Psoas muscle (tissue), 8 donors: ENCODE data around the gene TRABD. TPM values are rescaled to one million over a fixed set of nuclear protein-coding genes. Genes with fewer than 3 reads are reported as not detected.

Source experiments
- ATAC-seq, 4 donors: fragments of 200-7000 bp; cut with Tn5 transposase; one replicate each; pipeline ENCODE4 v1.9.1; 2020; ENCODE audit warnings: moderate library complexity in 3 of 4, mild to moderate bottlenecking in 2 of 4
- DNase-seq, 2 donors: peaks; one replicate each; pipeline ENCODE4 v3.0.0-alpha.2; 2020
- H3K27ac ChIP-seq: fragments of 200-600 bp; one replicate; pipeline ENCODE4 v1.8.0; 2022
- H3K27me3 ChIP-seq, 3 donors: fragments of 200-600 bp in 1 of 3; one replicate each; pipeline versions ENCODE4 v1.6.1 to v1.8.0; 2013 to 2022; ENCODE audit warnings: low read length in 2 of 3, mild to moderate bottlenecking in 2 of 3, moderate library complexity in 1 of 3; ENCODE audit not compliant: insufficient read depth in 3 of 3
- H3K36me3 ChIP-seq, 2 donors: fragments of 200-600 bp in 1 of 2; one replicate each; pipeline versions ENCODE4 v1.6.1 to v1.8.0; 2013 to 2022; ENCODE audit warnings: low read depth in 1 of 2, mild to moderate bottlenecking in 1 of 2, moderate library complexity in 1 of 2; ENCODE audit not compliant: insufficient read depth in 1 of 2
- H3K4me1 ChIP-seq: fragments of 200-600 bp; one replicate; pipeline ENCODE4 v1.8.0; 2022
- H3K4me3 ChIP-seq: fragments of 200-600 bp; one replicate; pipeline ENCODE4 v1.8.0; 2022; ENCODE audit warnings: mild to moderate bottlenecking
- H3K9me3 ChIP-seq: fragments of 200-600 bp; one replicate; pipeline ENCODE4 v1.8.0; 2022
- WGBS, 3 donors: extraction: QIAGEN DNeasy Blood & Tissue Kit; methylation state at CpG; one replicate each; pipeline versions ENCODE4 v1.1.6 to v1.1.7; 2013; 5-methylcytosine and 5-hydroxymethylcytosine counted together
- intact Hi-C, 2 donors: fragments of 100-400 bp; cut with DNase I; formaldehyde crosslinking; loops; one replicate each; pipeline versions ENCODE4 v1.11.0 to v1.14.2; 2022
- polyA plus RNA-seq, 3 donors: library from polyadenylated mRNA; stranded (reverse); fragments of 200-250 nt; gene quantifications; one replicate each; pipeline ENCODE4 v1.2.3, GENCODE V29; 2013
- total RNA-seq, 4 donors: library from RNA; stranded (reverse); fragmentation: NEBNext Ultra II Directional in 2 of 4; extraction: Animal tissue kit (Norgen Biotek cat#: 25700) in 2 of 4; gene quantifications; one replicate each; pipeline versions ENCODE4 v1.2.1 to v1.2.4, GENCODE V29; 2021 to 2023
- TF ChIP-seq, protein P1 (sequence below): fragments of 200-600 bp; IDR thresholded peaks from one replicate; pipeline ENCODE4 v1.8.0; 2022; ENCODE audit warnings: antibody characterized with exemption
- donor health status: healthy with polysubstance abuse.
- donor health status: DM: no; HTN: no; CAD: no; lungs with moderate emphysema.
- donor health status: Bipolar disorder and iron deficiency.
- donor health status: healthy.
- donor health status: DM: yes; HTN: yes; CAD: no.
- donor health status: DM: no; HTN: no; CAD: no.
- donor health status: DM: no; HTN: no; CAD: no.
- donor health status: DM: yes; HTN: yes; CAD: no.

The TRABD gene
- total and polyA plus RNA-seq, 7 donors: 19.9 to 52.1 (median 29.5) TPM

DNA sequence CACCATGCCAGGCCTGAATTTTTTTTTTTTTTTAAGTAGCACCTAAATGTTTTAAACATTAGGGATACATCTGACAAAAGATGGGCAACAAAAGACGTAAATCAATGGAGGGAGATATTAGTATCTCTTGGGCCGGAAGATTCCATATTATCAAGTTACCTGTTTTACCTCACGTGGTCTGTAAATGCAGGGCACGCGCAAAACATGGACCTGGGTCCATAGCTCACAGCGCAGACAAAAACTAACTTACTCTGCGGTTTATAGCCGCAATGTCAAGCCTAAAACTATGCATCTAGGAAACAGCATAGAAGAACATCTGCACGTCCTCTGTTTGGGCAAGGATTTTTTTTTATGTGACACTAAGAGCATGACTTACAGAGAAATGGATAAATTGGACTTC, 46.7 kb upstream of the TRABD start:
- no peak overlapping the region for H3K4me3 ChIP-seq
- H3K27me3 ChIP-seq: peaks cover 0 to 32% (median 4%) of the 10 kb centered on the region in 3 donors
- DNase-seq (no peak), ATAC-seq (no peak)
- TF ChIP-seq, protein P1, sequence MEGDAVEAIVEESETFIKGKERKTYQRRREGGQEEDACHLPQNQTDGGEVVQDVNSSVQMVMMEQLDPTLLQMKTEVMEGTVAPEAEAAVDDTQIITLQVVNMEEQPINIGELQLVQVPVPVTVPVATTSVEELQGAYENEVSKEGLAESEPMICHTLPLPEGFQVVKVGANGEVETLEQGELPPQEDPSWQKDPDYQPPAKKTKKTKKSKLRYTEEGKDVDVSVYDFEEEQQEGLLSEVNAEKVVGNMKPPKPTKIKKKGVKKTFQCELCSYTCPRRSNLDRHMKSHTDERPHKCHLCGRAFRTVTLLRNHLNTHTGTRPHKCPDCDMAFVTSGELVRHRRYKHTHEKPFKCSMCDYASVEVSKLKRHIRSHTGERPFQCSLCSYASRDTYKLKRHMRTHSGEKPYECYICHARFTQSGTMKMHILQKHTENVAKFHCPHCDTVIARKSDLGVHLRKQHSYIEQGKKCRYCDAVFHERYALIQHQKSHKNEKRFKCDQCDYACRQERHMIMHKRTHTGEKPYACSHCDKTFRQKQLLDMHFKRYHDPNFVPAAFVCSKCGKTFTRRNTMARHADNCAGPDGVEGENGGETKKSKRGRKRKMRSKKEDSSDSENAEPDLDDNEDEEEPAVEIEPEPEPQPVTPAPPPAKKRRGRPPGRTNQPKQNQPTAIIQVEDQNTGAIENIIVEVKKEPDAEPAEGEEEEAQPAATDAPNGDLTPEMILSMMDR: no peak
- no peaks in the 10 kb centered on the region for H3K36me3 ChIP-seq
- H3K9me3 ChIP-seq: no peaks in the 10 kb centered on the region
- intact Hi-C loops: no loop called here
- 82 to 88% (median 87%) methylated on average over 9 of the region's 9 CpGs for WGBS, 3 donors
- no peaks in the 10 kb centered on the region for H3K4me1 ChIP-seq
- H3K27ac ChIP-seq: no peak overlapping the region

DNA sequence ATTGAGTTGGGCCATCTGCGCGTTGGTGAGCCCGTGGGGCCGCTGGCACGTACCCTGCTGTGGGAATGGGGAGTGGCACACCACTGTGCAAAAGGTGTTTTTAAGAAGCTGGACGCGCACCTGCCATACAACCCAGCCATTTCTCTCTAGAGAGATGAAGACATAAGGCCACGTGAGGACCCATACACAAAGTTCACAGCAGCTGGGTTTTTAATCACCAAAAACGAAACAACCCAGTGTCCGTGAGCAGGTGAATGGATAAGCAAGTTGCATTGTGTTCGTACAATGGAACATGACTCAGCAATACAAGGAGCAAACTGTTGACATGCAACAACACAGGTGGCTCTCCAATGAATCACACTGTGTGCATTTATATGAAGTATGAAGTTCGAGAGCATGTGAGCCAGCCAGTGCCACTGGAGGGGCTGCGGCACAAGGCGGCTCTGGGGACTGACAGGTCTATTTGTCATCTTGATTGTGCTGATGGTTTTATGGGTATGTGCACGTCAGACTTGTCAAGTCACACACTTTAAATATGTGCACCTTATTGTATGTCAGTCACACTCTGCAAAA, 45.8 kb upstream of the TRABD start:
- intact Hi-C loops: no loop called here
- Histone ChIP-seq H3K4me3 (no peak overlapping the region), H3K4me1 (no peaks in the 10 kb centered on the region), H3K27ac (no peak overlapping the region), H3K27me3 (peaks cover 0 to 32% (median 6%) of the 10 kb centered on the region in 3 donors), H3K9me3 (no peaks in the 10 kb centered on the region), H3K36me3 (no peaks in the 10 kb centered on the region)
- TF ChIP-seq, protein P1: no peak
- WGBS, 3 donors: 69 to 74% (median 73%) methylated on average over 15 of the region's 15 CpGs
- no peak for ATAC-seq
- DNase-seq: no peak

DNA sequence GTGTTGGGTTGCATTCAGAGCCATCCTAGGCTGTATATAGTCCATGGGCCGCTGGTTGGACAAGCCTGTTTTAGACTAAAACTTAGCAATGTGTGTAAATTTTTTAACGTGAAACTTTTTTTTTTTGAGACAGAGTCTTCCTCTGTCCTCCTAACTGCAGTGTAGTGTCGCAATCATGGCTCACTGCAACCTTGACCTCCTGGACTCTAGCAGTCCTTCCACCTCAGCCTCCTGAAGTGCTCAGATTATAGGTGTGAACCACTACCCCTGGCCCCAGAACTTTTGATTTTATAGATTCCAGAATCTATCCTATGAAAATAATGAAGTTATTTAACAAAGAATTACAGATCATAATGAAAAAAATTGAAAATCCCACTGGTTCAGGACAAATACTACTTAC, 45.1 kb upstream of the TRABD start:
- TF ChIP-seq, protein P1: no peak
- Histone ChIP-seq H3K4me1 (no peaks in the 10 kb centered on the region), H3K27ac (no peak overlapping the region), H3K4me3 (no peak overlapping the region), H3K9me3 (no peaks in the 10 kb centered on the region), H3K36me3 (no peaks in the 10 kb centered on the region), H3K27me3 (peaks cover 0 to 32% (median 8%) of the 10 kb centered on the region in 3 donors)
- ATAC-seq (no peak), DNase-seq (no peak)
- WGBS, 3 donors: 77% methylated on average over 3 of the region's 3 CpGs
- intact Hi-C loops: no loop called here

DNA sequence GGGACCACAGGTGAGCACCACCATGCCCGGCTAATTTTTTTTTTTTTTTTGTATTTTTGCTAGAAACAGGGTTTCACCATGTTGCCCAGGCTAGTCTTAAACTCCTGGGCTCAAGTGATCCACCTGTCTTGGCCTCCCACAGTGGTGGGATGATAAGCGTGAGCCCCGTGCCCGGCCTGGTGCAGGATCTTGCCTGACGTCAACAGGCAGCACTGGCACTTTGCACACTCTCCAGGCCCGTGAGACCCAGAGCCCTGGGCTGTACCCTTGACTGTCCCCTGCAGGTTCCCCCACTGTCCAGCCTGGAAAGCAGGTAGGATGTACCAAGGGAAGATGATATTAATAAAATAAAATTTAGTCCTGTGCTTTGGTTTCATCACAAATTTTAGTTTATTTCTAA, 44.3 kb upstream of the TRABD start:
- no peak for ATAC-seq
- H3K4me1 ChIP-seq: no peaks in the 10 kb centered on the region
- H3K9me3 ChIP-seq: no peaks in the 10 kb centered on the region
- H3K27ac ChIP-seq: no peak overlapping the region
- 60 to 70% (median 68%) methylated on average over 6 of the region's 6 CpGs for WGBS, 3 donors
- intact Hi-C loops: no loop called here
- H3K27me3 ChIP-seq: peaks cover 0 to 32% (median 8%) of the 10 kb centered on the region in 3 donors
- H3K4me3 ChIP-seq: no peak overlapping the region
- DNase-seq: no peak
- TF ChIP-seq, protein P1: no peak
- H3K36me3 ChIP-seq: no peaks in the 10 kb centered on the region

DNA sequence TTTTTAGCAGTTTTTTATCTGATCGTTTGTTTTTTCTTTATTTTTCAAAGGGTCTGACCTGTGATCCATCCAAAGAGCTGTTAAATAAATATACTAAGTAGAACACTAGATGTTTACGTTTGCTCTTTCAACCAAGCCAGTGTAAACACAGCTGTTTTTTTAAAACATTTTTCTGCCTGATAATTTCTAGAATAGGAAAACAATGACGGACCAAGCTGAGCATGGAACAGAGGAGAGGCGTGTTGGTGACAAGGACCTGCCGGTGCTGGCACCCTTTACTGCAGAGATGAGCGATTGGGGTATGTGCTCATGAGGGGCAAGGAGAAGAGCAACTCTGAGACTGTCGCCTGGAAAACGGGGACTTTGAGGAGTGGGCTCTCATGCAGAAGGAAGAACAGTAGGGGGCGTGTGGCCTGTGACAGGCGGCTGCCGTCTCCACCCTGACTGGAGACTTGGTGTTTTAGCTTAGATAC, 43.8 kb upstream of the TRABD start:
- no peak for DNase-seq
- intact Hi-C loops: no loop called here

More for the DNA sequence above, 43.8 kb upstream of the TRABD start:
- Histone ChIP-seq H3K9me3 (no peaks in the 10 kb centered on the region), H3K4me3 (no peak overlapping the region), H3K4me1 (no peaks in the 10 kb centered on the region), H3K27ac (no peak overlapping the region), H3K36me3 (no peaks in the 10 kb centered on the region), H3K27me3 (peaks cover 0 to 32% (median 8%) of the 10 kb centered on the region in 3 donors)
- no peak for ATAC-seq
- 20 to 24% (median 23%) methylated on average over 11 of the region's 11 CpGs for WGBS, 3 donors
- TF ChIP-seq, protein P1: no peak
